SK-N-SH (cell line): ENCODE measurements around the gene CCDC87. TPM values are rescaled to one million over a fixed set of nuclear protein-coding genes. Genes with fewer than 3 reads are reported as not detected.

Source experiments
- CTCF ChIA-PET: fragments of 300-600, 350-600 bp; formaldehyde crosslinking; extraction: SDS; loops from one replicate; lab custom pipeline; 2021; lab: Yijun Ruan, JAX
- POLR2A ChIA-PET: fragments of 350-600 bp; sonication (Branson Sonifier 250); formaldehyde crosslinking; extraction: SDS; loops from one replicate; lab custom pipeline; 2020; ENCODE audit warnings: antibody characterized with exemption, inconsistent platforms; lab: Yijun Ruan, JAX
- DNase-seq: peaks from one replicate; pipeline ENCODE4 v3.0.0; 2012
- H2AFZ ChIP-seq: fragments of 200-600 bp; sonication (generic); 2 replicates; pipeline ENCODE4 v1.8.1; 2016; ENCODE audit warnings: antibody characterized with exemption, mild to moderate bottlenecking, low read depth
- H3F3A ChIP-seq: fragments of 200-600 bp; sonication (generic); replicated peaks from 2 replicates; pipeline ENCODE3; 2016; ENCODE audit warnings: antibody characterized with exemption, mild to moderate bottlenecking; ENCODE audit not compliant: insufficient read depth
- H3K27ac ChIP-seq, 2 experiments: fragments of 200-500 bp in 1 of 2; fragments of 200-600 bp in 1 of 2; sonication (Bioruptor generic) in 1 of 2; sonication (generic), shearing (Covaris generic) in 1 of 2; 2 replicates each; pipeline versions ENCODE4 v1.5.1 to v1.6.1; 2014 to 2016; ENCODE audit warnings: low read depth in 2 of 2, inconsistent platforms in 1 of 2, low read length in 1 of 2, mild to moderate bottlenecking in 1 of 2, mixed read lengths in 1 of 2
- H3K27me3 ChIP-seq: fragments of 200-600 bp; sonication (generic), shearing (Covaris generic); 2 replicates; pipeline ENCODE4 v1.6.1; 2016; ENCODE audit warnings: mixed run types; ENCODE audit not compliant: insufficient read depth
- H3K36me3 ChIP-seq, 2 experiments: fragments of 200-500 bp in 1 of 2; fragments of 200-600 bp in 1 of 2; sonication (Bioruptor generic) in 1 of 2; sonication (generic) in 1 of 2; replicated peaks in 1 of 2; 2 replicates each; pipeline versions ENCODE3 to v1.5.1; 2014 to 2016; ENCODE audit warnings: low read length in 1 of 2, mild to moderate bottlenecking in 1 of 2; ENCODE audit not compliant: insufficient read depth in 2 of 2, control insufficient read depth in 1 of 2
- H3K4me1 ChIP-seq, 2 experiments: fragments of 200-500 bp in 1 of 2; fragments of 200-600 bp in 1 of 2; sonication (Bioruptor generic) in 1 of 2; sonication (generic), shearing (Covaris generic) in 1 of 2; 2 replicates each; pipeline versions ENCODE4 v1.5.1 to v1.6.1; 2014 to 2016; ENCODE audit warnings: low read depth in 1 of 2, low read length in 1 of 2, mixed run types in 1 of 2; ENCODE audit not compliant: insufficient read depth in 2 of 2, control insufficient read depth in 1 of 2
- H3K4me2 ChIP-seq: fragments of 200-600 bp; sonication (generic), shearing (Covaris generic); 2 replicates; pipeline ENCODE4 v1.6.1; 2017; ENCODE audit warnings: mixed run types
- H3K4me3 ChIP-seq, 2 experiments: fragments of 200-500 bp in 1 of 2; fragments of 200-600 bp in 1 of 2; sonication (Bioruptor generic) in 1 of 2; sonication (generic), shearing (Covaris generic) in 1 of 2; 2 replicates each; pipeline versions ENCODE4 v1.5.1 to v1.8.1; 2014 to 2016; ENCODE audit warnings: low read depth in 2 of 2, inconsistent platforms in 1 of 2, low read length in 1 of 2, mild to moderate bottlenecking in 1 of 2, mixed read lengths in 1 of 2, moderate library complexity in 1 of 2
- H3K79me2 ChIP-seq: fragments of 200-600 bp; sonication (generic); 2 replicates; pipeline ENCODE4 v1.8.1; 2017; ENCODE audit warnings: mild to moderate bottlenecking; ENCODE audit not compliant: insufficient read depth
- H3K9ac ChIP-seq: fragments of 200-600 bp; sonication (generic); 2 replicates; pipeline ENCODE4 v1.6.1; 2017; ENCODE audit warnings: mixed run types
- H3K9me2 ChIP-seq: fragments of 200-600 bp; sonication (generic); 2 replicates; pipeline ENCODE4 v1.6.1; 2017; ENCODE audit warnings: mixed run types
- H3K9me3 ChIP-seq: fragments of 200-600 bp; sonication (generic); 2 replicates; pipeline ENCODE4 v1.6.1; 2017; ENCODE audit warnings: mixed run types, mild to moderate bottlenecking, moderate library complexity
- H4K20me1 ChIP-seq: fragments of 200-600 bp; sonication (generic); 2 replicates; pipeline ENCODE4 v1.6.1; 2017; ENCODE audit warnings: mild to moderate bottlenecking, mixed run types; ENCODE audit not compliant: insufficient read depth
- CHD2 ChIP-seq: fragments of 150-350 bp; IDR thresholded peaks from 2 replicates; pipeline ENCODE4 v1.6.1; 2018; ENCODE audit warnings: low read length; ENCODE audit not compliant: partially characterized antibody
- FOSL2 ChIP-seq: IDR thresholded peaks from 2 replicates; pipeline ENCODE4 v1.4.0; 2012; ENCODE audit warnings: low read depth, mild to moderate bottlenecking, moderate library complexity, borderline replicate concordance
- FOXM1 ChIP-seq: IDR thresholded peaks from 2 replicates; pipeline ENCODE4 v1.4.0; 2012; ENCODE audit warnings: low read depth, mild to moderate bottlenecking
- GABPA ChIP-seq: IDR thresholded peaks from 2 replicates; pipeline ENCODE4 v1.4.0; 2012; ENCODE audit warnings: low read depth, mild to moderate bottlenecking
- IRF3 ChIP-seq: fragments of 150-350 bp; IDR thresholded peaks from 2 replicates; pipeline ENCODE4 v1.6.1; 2016; ENCODE audit warnings: mild to moderate bottlenecking, low read depth, low read length
- NFIC ChIP-seq: IDR thresholded peaks from 2 replicates; pipeline ENCODE4 v1.4.0; 2012; ENCODE audit warnings: borderline replicate concordance
- NRF1 ChIP-seq: IDR thresholded peaks from 2 replicates; pipeline ENCODE4 v1.6.1; 2012; ENCODE audit warnings: low read depth, mild to moderate bottlenecking, low read length
- RAD21 ChIP-seq: IDR thresholded peaks from 2 replicates; pipeline ENCODE4 v1.6.1; 2012; ENCODE audit warnings: mild to moderate bottlenecking, low read length
- RCOR1 ChIP-seq: fragments of 150-350 bp; IDR thresholded peaks from 2 replicates; pipeline ENCODE4 v1.6.1; 2017; ENCODE audit warnings: antibody characterized with exemption, low read length
- REST ChIP-seq: IDR thresholded peaks from 2 replicates; pipeline ENCODE4 v1.6.1; 2012; ENCODE audit warnings: mild to moderate bottlenecking, low read depth, low read length, moderate library complexity
- RFX5 ChIP-seq: IDR thresholded peaks from 2 replicates; pipeline ENCODE4 v1.6.1; 2012; ENCODE audit warnings: mild to moderate bottlenecking, improper control_type of control experiment, low read length
- RXRA ChIP-seq: IDR thresholded peaks from 2 replicates; pipeline ENCODE4 v1.4.0; 2012; ENCODE audit warnings: low read depth, mild to moderate bottlenecking, borderline replicate concordance
- SIN3A ChIP-seq: IDR thresholded peaks from 2 replicates; pipeline ENCODE4 v1.6.1; 2012; ENCODE audit warnings: low read depth, mild to moderate bottlenecking, low read length, moderate library complexity, borderline replicate concordance
- TAF1 ChIP-seq: IDR thresholded peaks from 2 replicates; pipeline ENCODE4 v1.6.1; 2012; ENCODE audit warnings: low read depth, mild to moderate bottlenecking, low read length, moderate library complexity, borderline replicate concordance
- TCF12 ChIP-seq: IDR thresholded peaks from 2 replicates; pipeline ENCODE4 v1.4.0; 2012
- USF2 ChIP-seq: fragments of 150-350 bp; IDR thresholded peaks from 2 replicates; pipeline ENCODE4 v1.6.1; 2017; ENCODE audit warnings: antibody characterized with exemption, low read length, low read depth, borderline replicate concordance
- YY1 ChIP-seq: IDR thresholded peaks from 2 replicates; pipeline ENCODE4 v1.4.0; 2012; ENCODE audit warnings: low read depth, mild to moderate bottlenecking
- ZBTB33 ChIP-seq: IDR thresholded peaks from 2 replicates; pipeline ENCODE4 v1.4.0; 2012; ENCODE audit warnings: low read depth, borderline replicate concordance
- WGBS: methylation state at CpG from one replicate; pipeline ENCODE4 v1.1.6; 2017; ENCODE audit warnings: low lambda C conversion rate; 5-methylcytosine and 5-hydroxymethylcytosine counted together
- polyA plus RNA-seq, 3 experiments: library from polyadenylated mRNA; depleted of rRNA; stranded (reverse); fragments of >200 nt; gene quantifications; 2 replicates each; pipeline ENCODE4 v1.2.3, GENCODE V29; 2012

Gene CCDC87
- polyA plus RNA-seq, 1 of the 3 experiments (the other 2 are of a cell fraction), result 0.21 TPM

- H3K27ac ChIP-seq, result no peak overlapping the region
- ChIA-PET CTCF (interaction anchor here (5.1 kb wide), 1 partner anchor 107 kb away, joined by 30 read pairs; the partner anchor contains the start of gene RBM4B), POLR2A (no interaction called here)
- no peak overlapping the region for H3K4me2 ChIP-seq
- 43% methylated on average over 2 of the region's 2 CpGs for WGBS
- H3K79me2 ChIP-seq, result no peaks in the 10 kb centered on the region
- H3K36me3 ChIP-seq, result no peaks in the 10 kb centered on the region
- H3K27me3 ChIP-seq, result no peaks in the 10 kb centered on the region; the same call in 1 of the 2 replicates
- no peaks in the 10 kb centered on the region for H3K9me3 ChIP-seq
- H3K4me1 ChIP-seq, result peaks cover 0 to 7% of the 10 kb centered on the region in 2 experiments; a peak in 1 of 4 replicates
- no peak overlapping the region for H2AFZ ChIP-seq
- H3K9ac ChIP-seq, result no peak overlapping the region
- no peaks in the 10 kb centered on the region for H3F3A ChIP-seq
- no peaks in the 10 kb centered on the region for H3K9me2 ChIP-seq
- no peaks in the 10 kb centered on the region for H4K20me1 ChIP-seq
- H3K4me3 ChIP-seq, result no peak overlapping the region
- DNase-seq, result no peak
- no peak for TF ChIP-seq YY1
- TF ChIP-seq ZBTB33, result no peak
- no peak for TF ChIP-seq CHD2
- no peak for TF ChIP-seq RXRA
- no peak for TF ChIP-seq SIN3A
- TF ChIP-seq RFX5, result no peak
- no peak for TF ChIP-seq TCF12
- TF ChIP-seq RCOR1, result no peak
- no peak for TF ChIP-seq FOXM1
- TF ChIP-seq TAF1, result no peak
- TF ChIP-seq, all 33 proteins: peak for 0
These were observed 22.0 kb downstream of the CCDC87 start for GRCh38 chr11:66570850-66571180.

- H3K27me3 ChIP-seq, result no peaks in the 10 kb centered on the region
- no peak overlapping the region for H2AFZ ChIP-seq
- DNase-seq, result no peak
- H4K20me1 ChIP-seq, result no peaks in the 10 kb centered on the region
- ChIA-PET POLR2A (interaction anchor here (2.7 kb wide), 1 partner anchor 22 kb away, joined by 8 read pairs; the partner anchor contains the start of genes CCDC87 and CCS), CTCF (interaction anchor here (3.2 to 5.1 kb wide), 3 partner anchors 8 to 108 kb away, joined by 13 to 30 read pairs (median 14); partner anchors contain the start of genes CCDC87, CCS and RBM4B)
- no peaks in the 10 kb centered on the region for H3F3A ChIP-seq
- H3K27ac ChIP-seq, result no peak overlapping the region
- no peaks in the 10 kb centered on the region for H3K9me3 ChIP-seq
- WGBS, result 51% methylated on average over 5 of the region's 5 CpGs
- no peak overlapping the region for H3K4me2 ChIP-seq
- H3K9ac ChIP-seq, result no peak overlapping the region
- peaks cover 0 to 7% of the 10 kb centered on the region in 2 experiments; a peak in 1 of 4 replicates for H3K4me1 ChIP-seq
- H3K79me2 ChIP-seq, result no peaks in the 10 kb centered on the region
- H3K9me2 ChIP-seq, result no peaks in the 10 kb centered on the region
- no peak overlapping the region for H3K4me3 ChIP-seq
- no peaks in the 10 kb centered on the region for H3K36me3 ChIP-seq
- TF ChIP-seq CHD2, result no peak
- TF ChIP-seq IRF3, result no peak
- no peak for TF ChIP-seq NFIC
- TF ChIP-seq RCOR1, result no peak
- no peak for TF ChIP-seq USF2
- no peak for TF ChIP-seq RAD21
- no peak for TF ChIP-seq YY1
- TF ChIP-seq NRF1, result no peak
- no peak for TF ChIP-seq FOSL2
- no peak for TF ChIP-seq GABPA
- no peak for TF ChIP-seq REST
These were observed 22.6 kb downstream of the CCDC87 start for GRCh38 chr11:66570079-66570849.
